Neural cell (in vitro differentiated cells): ENCODE data around the gene LRRC10B. TPM values are rescaled to one million over a fixed set of nuclear protein-coding genes. Genes with fewer than 3 reads are reported as not detected.

Source experiments
- H2AFZ ChIP-seq: fragments of 200-600, 300-800 bp; sonication (generic), shearing (Covaris generic); 2 replicates; pipeline ENCODE4 v1.6.0; 2014; ENCODE audit warnings: low read depth, mild to moderate bottlenecking, antibody characterized with exemption, low read length, moderate library complexity
- H3F3A ChIP-seq: fragments of 200-600 bp; shearing (Covaris generic); 2 replicates; pipeline ENCODE4 v1.6.1; 2016; ENCODE audit warnings: mild to moderate bottlenecking, moderate library complexity, mixed read lengths, antibody characterized with exemption, low read length; ENCODE audit not compliant: insufficient read depth, poor library complexity, severe bottlenecking
- H3K27ac ChIP-seq: fragments of 200-600, 300-800 bp; sonication (generic), shearing (Covaris generic); 2 replicates; pipeline ENCODE4 v1.5.1; 2014; ENCODE audit warnings: mild to moderate bottlenecking, low read length, moderate library complexity
- H3K27me3 ChIP-seq: fragments of 300-800, 200-600 bp; sonication (generic), shearing (Covaris generic); 2 replicates; pipeline ENCODE4 v1.6.0; 2014; ENCODE audit warnings: mild to moderate bottlenecking, low read depth, low read length, moderate library complexity; ENCODE audit not compliant: insufficient read depth
- H3K36me3 ChIP-seq: fragments of 300-800, 200-600 bp; sonication (generic), shearing (Covaris generic); 2 replicates; pipeline ENCODE4 v1.5.1; 2014; ENCODE audit warnings: mild to moderate bottlenecking, antibody characterized with exemption, low read length, moderate library complexity; ENCODE audit not compliant: insufficient read depth
- H3K4me2 ChIP-seq: fragments of 300-800, 200-600 bp; sonication (generic), shearing (Covaris generic); 2 replicates; pipeline ENCODE4 v1.6.0; 2014; ENCODE audit warnings: mild to moderate bottlenecking, low read length
- H3K4me3 ChIP-seq: fragments of 300-800, 200-600 bp; sonication (generic), shearing (Covaris generic); 2 replicates; pipeline ENCODE4 v1.5.1; 2014; ENCODE audit warnings: mild to moderate bottlenecking, low read length, moderate library complexity
- H3K79me2 ChIP-seq: fragments of 200-600 bp; shearing (Covaris generic); replicated peaks from 2 replicates; pipeline ENCODE4 v1.6.0; 2014; ENCODE audit warnings: mild to moderate bottlenecking, low read length, moderate library complexity; ENCODE audit not compliant: insufficient read depth
- H3K9ac ChIP-seq: fragments of 300-800, 200-600 bp; sonication (generic), shearing (Covaris generic); 2 replicates; pipeline ENCODE4 v1.6.1; 2016; ENCODE audit warnings: mild to moderate bottlenecking, low read length, mixed read lengths
- H3K9me2 ChIP-seq: fragments of 200-600 bp; shearing (Covaris generic); 2 replicates; pipeline ENCODE4 v1.6.1; 2016; ENCODE audit warnings: mild to moderate bottlenecking, low read length, mixed read lengths; ENCODE audit not compliant: insufficient read depth
- H3K9me3 ChIP-seq: fragments of 200-600, 300-800 bp; sonication (generic), shearing (Covaris generic); 2 replicates; pipeline ENCODE4 v1.6.1; 2016; ENCODE audit warnings: mild to moderate bottlenecking, mixed run types, low read length, moderate library complexity, mixed read lengths
- H4K20me1 ChIP-seq: fragments of 200-600 bp; shearing (Covaris generic); 2 replicates; pipeline ENCODE4 v1.6.1; 2016; ENCODE audit warnings: mild to moderate bottlenecking, mixed run types; ENCODE audit not compliant: insufficient read depth
- CTCF ChIP-seq: fragments of 450-650 bp; IDR thresholded peaks from 2 replicates; pipeline ENCODE4 v1.5.1; 2014; ENCODE audit warnings: antibody characterized with exemption, mild to moderate bottlenecking, moderate library complexity; ENCODE audit not compliant: poor library complexity, severe bottlenecking
- EP300 ChIP-seq: fragments of 450-650 bp; conservative IDR thresholded peaks from 2 replicates; pipeline ENCODE4 v1.6.1; 2014; ENCODE audit warnings: antibody characterized with exemption, mild to moderate bottlenecking, moderate library complexity; ENCODE audit not compliant: poor library complexity, severe bottlenecking
- EZH2 ChIP-seq: fragments of 200-600, 300-800 bp; shearing (Covaris generic), sonication (generic); IDR thresholded peaks from 2 replicates; pipeline ENCODE4 v1.6.1; 2014; ENCODE audit warnings: antibody characterized with exemption, low read length, borderline replicate concordance, mild to moderate bottlenecking; ENCODE audit not compliant: insufficient read depth, poor library complexity, severe bottlenecking
- MXI1 ChIP-seq: fragments of 450-650 bp; conservative IDR thresholded peaks from 2 replicates; pipeline ENCODE4 v1.6.1; 2014; ENCODE audit warnings: antibody characterized with exemption, mild to moderate bottlenecking; ENCODE audit not compliant: poor library complexity, severe bottlenecking
- POLR2AphosphoS5 ChIP-seq: IDR thresholded peaks from 2 replicates; pipeline ENCODE4 v1.6.1; 2012
- RAD21 ChIP-seq: fragments of 450-650 bp; conservative IDR thresholded peaks from 2 replicates; pipeline ENCODE4 v1.6.1; 2014; ENCODE audit warnings: antibody characterized with exemption, mild to moderate bottlenecking, moderate library complexity
- REST ChIP-seq: IDR thresholded peaks from 2 replicates; pipeline ENCODE4 v1.6.1; 2012; ENCODE audit warnings: borderline replicate concordance
- SMC3 ChIP-seq: fragments of 450-650 bp; conservative IDR thresholded peaks from 2 replicates; pipeline ENCODE4 v1.6.1; 2014; ENCODE audit warnings: antibody characterized with exemption, mild to moderate bottlenecking, moderate library complexity; ENCODE audit not compliant: poor library complexity
- TAF1 ChIP-seq: IDR thresholded peaks from 2 replicates; pipeline ENCODE4 v1.6.1; 2012; ENCODE audit warnings: low read depth
- polyA plus RNA-seq: library from polyadenylated mRNA; depleted of rRNA; stranded (reverse); fragments of >200 nt; gene quantifications from 2 replicates; pipeline ENCODE4 v1.2.3, GENCODE V29; 2014

Gene LRRC10B
- polyA plus RNA-seq, 1 donor from 2014 or later = 12.4 TPM

GRCh38 chr11:61514050-61514917 lies 5.7 kb downstream of the LRRC10B start:
- no peaks in the 10 kb centered on the region for H3K27me3 ChIP-seq
- no peaks in the 10 kb centered on the region for H3K9me3 ChIP-seq
- H3K4me3 ChIP-seq = no peak overlapping the region
- no peak overlapping the region for H3K27ac ChIP-seq
- no peak overlapping the region for H3K4me2 ChIP-seq
- H3K36me3 ChIP-seq = no peaks in the 10 kb centered on the region
- H3F3A ChIP-seq = no peaks in the 10 kb centered on the region
- no peak overlapping the region for H3K9ac ChIP-seq
- H2AFZ ChIP-seq = no peak overlapping the region
- H4K20me1 ChIP-seq = no peaks in the 10 kb centered on the region
- TF ChIP-seq MXI1 = no peak
- no peak for TF ChIP-seq EZH2
- TF ChIP-seq EP300 = no peak
- no peak for TF ChIP-seq TAF1
- no peak for TF ChIP-seq CTCF
- no peak for TF ChIP-seq POLR2AphosphoS5
- no peak for TF ChIP-seq RAD21
- no peak for TF ChIP-seq REST
- TF ChIP-seq SMC3 = no peak
- no peaks in the 10 kb centered on the region for H3K9me2 ChIP-seq
- no peaks in the 10 kb centered on the region for H3K79me2 ChIP-seq

- Histone ChIP-seq H4K20me1 (no peaks in the 10 kb centered on the region), H3K27me3 (no peaks in the 10 kb centered on the region), H3F3A (no peaks in the 10 kb centered on the region), H3K79me2 (no peaks in the 10 kb centered on the region), H3K9ac (no peak overlapping the region), H3K9me2 (no peaks in the 10 kb centered on the region), H3K27ac (no peak overlapping the region), H3K4me3 (no peak overlapping the region), H3K9me3 (no peaks in the 10 kb centered on the region), H2AFZ (no peak overlapping the region), H3K4me2 (no peak overlapping the region), H3K36me3 (no peaks in the 10 kb centered on the region)
- no peak for TF ChIP-seq CTCF
Measured at GRCh38 chr11:61515686-61516085, 7.1 kb downstream of the LRRC10B start.
